ENCODE results near the gene CEP70.
"Not testable (repeated sequence)": the region's sequence is repeated elsewhere in the genome, so short reads cannot be mapped to it uniquely, and the experiment has no call there.

The CEP70 gene

GRCh38 chr3:138594150-138594934 lies at the start of gene CEP70:
Gene CEP70, minus strand, starts transcription at chr3:138594260. Its CDS starts 21,333 bp downstream, at chr3:138572927.
- peak; percentile 99 for DNase-seq (ENCODE audit: low read depth, low spot score)

- DNase-seq (ENCODE audit: low read depth, low spot score) = no peak
These were observed 48.8 kb upstream of the CEP70 start for GRCh38 chr3:138642927-138643253.

GRCh38 chr3:138642226-138642926 lies 48.3 kb upstream of the CEP70 start:
- no peak for DNase-seq (ENCODE audit: low read depth, low spot score)

- DNase-seq (ENCODE audit: low read depth, low spot score) = no peak
These were observed 46.5 kb upstream of the CEP70 start for GRCh38 chr3:138640537-138640936.

GRCh38 chr3:138638641-138639040 lies 44.6 kb upstream of the CEP70 start:
- DNase-seq (ENCODE audit: low read depth, low spot score) = no peak

GRCh38 chr3:138629526-138629925 lies 35.5 kb upstream of the CEP70 start:
- no peak for DNase-seq (ENCODE audit: low read depth, low spot score)

- peak; percentile 26 for DNase-seq (ENCODE audit: low read depth, low spot score)
These were observed 31.8 kb upstream of the CEP70 start for GRCh38 chr3:138625707-138626365.

GRCh38 chr3:138624518-138624917 lies 30.5 kb upstream of the CEP70 start:
- no peak for DNase-seq (ENCODE audit: low read depth, low spot score)

GRCh38 chr3:138620431-138620830 lies 26.4 kb upstream of the CEP70 start:
- DNase-seq (ENCODE audit: low read depth, low spot score) = no peak

GRCh38 chr3:138615462-138615861 lies 21.4 kb upstream of the CEP70 start:
- DNase-seq (ENCODE audit: low read depth, low spot score) = no peak

- DNase-seq (ENCODE audit: low read depth, low spot score) = no peak
These were observed 15.8 kb upstream of the CEP70 start for GRCh38 chr3:138609898-138610266.

- DNase-seq (ENCODE audit: low read depth, low spot score) = peak; percentile 85
These were observed 14.5 kb upstream of the CEP70 start, which contains the start of gene FAIM for GRCh38 chr3:138608322-138609135. Gene FAIM, plus strand, starts transcription at chr3:138608771. Its CDS starts 10,956 bp downstream, at chr3:138619727.

GRCh38 chr3:138604106-138604595 lies 10.1 kb upstream of the CEP70 start:
- not testable (repeated sequence) for DNase-seq (ENCODE audit: low read depth, low spot score)

GRCh38 chr3:138601661-138602060 lies 7.6 kb upstream of the CEP70 start:
- DNase-seq (ENCODE audit: low read depth, low spot score) = not testable (repeated sequence)

GRCh38 chr3:138600100-138600745 lies 6.2 kb upstream of the CEP70 start:
- DNase-seq (ENCODE audit: low read depth, low spot score) = peak; percentile 75

- no peak for DNase-seq (ENCODE audit: low read depth, low spot score)
These were observed 4.5 kb upstream of the CEP70 start for GRCh38 chr3:138598534-138598933.

- not testable (repeated sequence) for DNase-seq (ENCODE audit: low read depth, low spot score)
These were observed 3.3 kb upstream of the CEP70 start for GRCh38 chr3:138597186-138597976.

GRCh38 chr3:138594935-138595610 lies 1.0 kb upstream of the CEP70 start:
- no peak for DNase-seq (ENCODE audit: low read depth, low spot score)

- no peak for DNase-seq (ENCODE audit: low read depth, low spot score)
These were observed 441 bp downstream of the CEP70 start for GRCh38 chr3:138593488-138594149.
